Placental pericyte (primary cell): Measurements from ENCODE around the gene VPS41. TPM values are rescaled to one million over a fixed set of nuclear protein-coding genes. Genes with fewer than 3 reads are reported as not detected.

ENCODE experiments used
- total RNA-seq: library from RNA; depleted of rRNA; stranded (reverse); fragments of >200 nt; gene quantifications from 2 replicates; pipeline ENCODE4 v1.2.3, GENCODE V29; 2012

VPS41 gene
- 39.1 and 51.0 TPM in 2 replicates for total RNA-seq

DNA sequence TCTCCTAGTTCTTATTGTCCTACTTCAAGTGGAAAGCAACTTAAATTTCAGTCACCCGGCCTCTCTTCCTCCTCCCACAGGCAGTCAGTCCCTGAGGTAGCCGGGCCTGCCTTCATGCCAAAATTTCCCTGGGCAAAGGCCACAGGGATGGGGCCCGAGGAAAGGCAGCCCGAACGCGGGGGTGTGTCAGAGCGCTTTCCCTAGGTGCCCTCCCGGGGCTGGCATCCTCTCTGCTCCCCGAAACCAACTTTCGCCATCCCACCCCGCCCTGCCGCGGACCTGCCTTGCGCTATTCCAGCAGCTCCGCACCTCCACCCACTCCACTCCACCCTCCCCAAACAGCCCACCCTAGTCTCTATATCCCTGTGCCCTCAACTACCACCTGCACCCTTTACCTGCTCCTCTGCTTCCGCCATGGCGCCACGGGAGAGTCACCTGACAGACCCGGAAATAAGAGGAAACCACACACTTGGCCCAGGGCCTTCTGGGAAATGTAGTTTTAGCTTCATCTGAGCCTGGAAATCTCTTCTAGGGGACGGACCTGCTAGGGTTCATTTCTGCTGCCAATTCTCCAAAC lies at the start of gene VPS41:
Gene VPS41, minus strand, starts transcription at position 433 of the 577 bp plus-strand sequence. Its CDS starts 17 bp downstream, at position 416.

Other genes starting within 250 kb of the VPS41 start
- 0.22 and 0.86 TPM in 2 replicates for gene POU6F2, start 68.7 kb upstream of the VPS41 start, total RNA-seq